ENCODE data around the gene DGKH.
"Not testable (repeated sequence)": the region's sequence is repeated elsewhere in the genome, so short reads cannot be mapped to it uniquely, and the experiment has no call there.

DGKH gene

DNA sequence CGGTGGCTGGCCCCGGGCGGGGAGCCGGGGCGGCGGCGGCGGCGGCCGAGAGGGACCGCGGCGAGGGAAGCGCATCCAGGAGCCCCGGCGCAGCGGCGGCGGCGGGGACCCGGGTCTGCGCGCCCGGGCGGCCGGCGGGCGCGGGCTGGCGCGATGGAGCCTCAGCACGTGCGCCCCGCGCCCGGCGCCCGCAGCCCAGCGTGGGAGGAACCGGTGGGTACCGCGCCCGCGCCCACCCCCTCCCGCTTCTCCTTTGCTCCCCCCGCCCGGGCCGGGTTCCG lies 7.8 kb upstream of the DGKH start:
- peak in 1 of 4 experiments; percentile 27 for DNase-seq

DNA sequence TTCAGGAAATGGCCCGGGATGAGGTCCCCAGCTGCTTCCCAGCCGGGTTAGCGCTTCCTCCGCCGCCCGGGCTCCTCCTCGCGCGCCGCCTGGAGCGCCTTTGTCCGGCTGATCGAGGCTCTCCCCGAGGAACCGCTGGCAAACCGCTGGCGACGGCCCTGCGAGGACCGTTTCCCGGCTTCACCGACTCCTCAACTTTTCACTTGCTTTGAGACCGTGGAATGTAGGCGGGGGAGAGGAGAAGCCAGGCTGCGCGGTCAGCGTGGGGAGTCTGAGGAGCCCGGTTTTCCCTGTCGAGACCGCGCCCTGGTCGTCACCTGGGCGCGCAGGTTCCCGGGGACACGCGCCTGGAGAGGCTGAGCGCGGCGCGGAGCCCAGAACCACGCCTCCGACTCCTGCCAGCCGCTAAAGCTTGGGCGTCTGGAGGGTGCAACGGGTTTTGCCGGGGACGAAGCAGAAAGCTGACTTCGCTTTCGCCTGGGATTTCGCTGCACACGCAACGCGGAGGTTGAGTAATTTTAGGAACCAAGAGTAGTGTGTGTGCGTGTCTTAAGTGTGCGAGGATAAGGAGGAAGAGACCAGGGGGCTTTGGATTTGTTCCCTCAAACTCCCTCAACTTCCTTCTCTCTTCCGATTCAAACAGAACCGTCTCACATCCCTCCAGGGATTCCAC lies 7.3 kb upstream of the DGKH start:
- peak in 1 of 4 experiments; percentile 8 for DNase-seq

DNA sequence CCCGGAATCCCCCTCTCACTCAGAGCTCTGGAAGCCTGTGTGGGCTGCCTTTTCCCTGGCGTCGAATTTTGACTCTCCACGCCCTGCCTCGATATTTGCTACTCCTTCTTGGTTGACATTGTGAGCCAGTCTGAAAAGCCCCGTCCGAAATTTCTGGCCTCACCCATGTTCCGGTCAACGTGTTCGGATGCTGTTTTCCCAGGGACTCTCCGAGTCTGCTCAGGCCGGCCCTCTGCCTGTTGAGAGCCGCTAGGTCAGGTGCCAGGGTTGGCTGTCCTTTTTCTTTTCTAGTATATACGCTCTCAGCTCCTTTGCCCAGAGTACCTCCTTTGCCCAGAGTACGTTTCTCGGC lies 6.8 kb upstream of the DGKH start:
- no peak for DNase-seq

DNA sequence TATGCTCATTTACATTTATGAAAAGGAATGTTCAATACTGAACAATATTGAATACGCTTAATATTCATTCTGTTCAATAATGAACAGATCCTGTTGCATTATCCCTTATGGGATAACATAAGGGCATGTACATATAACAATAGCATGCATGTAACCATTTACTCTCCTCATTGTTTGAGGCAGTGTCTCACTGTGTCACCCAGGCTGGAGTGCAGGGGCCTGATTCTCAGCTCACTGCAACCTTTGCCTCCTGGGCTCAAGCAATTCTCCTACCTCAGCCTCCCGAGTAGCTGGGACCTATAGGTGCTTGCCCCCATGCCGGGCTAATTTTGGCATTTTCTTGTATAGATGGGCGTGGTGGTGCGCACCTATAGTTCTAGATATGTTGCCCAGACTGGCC lies 4.8 kb upstream of the DGKH start:
- no peak for DNase-seq

DNA sequence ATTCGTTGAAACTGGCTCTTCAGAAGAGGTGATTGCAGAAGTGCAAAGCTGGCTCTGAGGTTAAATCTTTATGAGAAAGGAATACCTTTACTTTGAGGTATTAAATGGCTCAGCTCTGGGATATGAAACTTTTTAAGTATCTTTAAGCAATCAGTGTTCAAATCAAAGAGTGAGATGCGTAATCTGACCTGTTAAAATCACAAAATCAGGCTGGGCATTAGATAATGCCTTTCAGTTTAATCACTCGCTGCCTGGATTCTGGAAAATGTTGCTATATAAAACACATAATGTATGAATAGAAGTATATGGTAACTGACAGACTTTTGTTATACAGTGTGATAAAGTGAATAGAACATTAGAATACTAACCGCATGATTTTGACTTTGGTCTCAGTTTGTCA lies 2.0 kb upstream of the DGKH start:
- DNase-seq, result no peak

- DNase-seq, result peak in 1 of 4 experiments; percentile 3
These were observed 697 bp upstream of the DGKH start for GRCh38 chr13:42047561-42048341.

- DNase-seq, result peak; percentile 28 to 36 (median 29)
These were observed 421 bp downstream of the DGKH start for GRCh38 chr13:42048684-42049453.

GRCh38 chr13:42049454-42049813 lies 986 bp downstream of the DGKH start:
- DNase-seq, result no peak

GRCh38 chr13:42054798-42055499 lies 6.5 kb downstream of the DGKH start:
- no peak for DNase-seq

DNA sequence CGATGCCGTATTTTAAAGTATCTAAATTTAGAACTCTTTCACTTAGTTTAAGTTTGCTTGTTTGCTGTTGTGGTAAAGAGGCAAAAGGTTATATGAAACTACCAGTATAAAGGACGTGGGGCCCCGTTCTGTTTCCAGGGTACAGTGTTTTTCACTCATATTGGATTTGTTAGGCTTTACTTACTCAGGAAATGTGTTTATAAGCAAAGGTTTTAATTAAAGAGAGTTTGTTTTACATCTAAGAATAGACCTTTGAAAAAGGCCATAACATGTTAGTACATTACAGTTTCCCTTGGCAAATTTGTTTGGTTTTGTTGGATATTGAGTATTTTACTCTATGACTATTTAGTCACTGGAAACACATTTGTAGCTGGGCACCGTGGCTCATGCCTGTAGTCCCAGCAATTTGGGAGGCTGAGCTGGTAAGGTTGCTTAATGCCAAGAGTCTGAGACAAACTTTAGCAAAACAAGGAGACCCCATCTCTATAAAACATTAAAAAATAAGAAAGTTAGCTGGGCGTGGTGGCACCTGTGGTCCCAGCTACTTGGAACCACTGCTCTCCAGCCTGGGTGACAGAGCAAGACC lies 7.1 kb downstream of the DGKH start:
- DNase-seq, result no peak

GRCh38 chr13:42056146-42056545 lies 7.7 kb downstream of the DGKH start:
- DNase-seq, result no peak

GRCh38 chr13:42056583-42056982 lies 8.1 kb downstream of the DGKH start:
- no peak for DNase-seq

DNA sequence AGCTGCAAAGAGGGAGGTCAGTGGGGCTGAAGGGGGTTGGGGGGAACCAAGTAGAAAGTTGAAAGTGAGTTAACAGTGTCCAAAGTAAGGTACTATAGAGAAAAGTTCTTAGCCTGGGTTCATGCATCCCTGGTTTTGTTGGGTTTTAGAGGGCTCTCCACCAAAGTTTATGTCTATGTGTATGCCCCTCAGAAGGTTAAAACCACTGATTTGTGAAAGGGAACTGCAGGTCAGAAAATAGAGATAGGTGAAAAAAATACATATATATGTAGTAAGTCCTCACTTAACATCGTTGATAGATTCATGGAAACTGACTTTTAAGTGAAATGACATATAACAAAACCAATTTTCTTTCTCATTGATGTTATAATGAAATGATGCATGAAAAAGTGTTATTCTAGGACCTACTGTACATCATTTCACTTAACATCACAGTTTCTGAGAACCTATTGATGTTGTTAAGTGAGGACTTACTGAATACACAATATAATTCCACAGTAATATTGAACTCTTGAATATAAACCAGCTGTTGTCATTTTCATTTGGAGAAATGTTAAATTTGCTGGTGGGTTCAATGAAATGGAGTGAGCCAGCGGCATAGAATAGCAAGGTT lies 9.6 kb downstream of the DGKH start:
- no peak for DNase-seq

- no peak for DNase-seq
These were observed 13.5 kb downstream of the DGKH start for GRCh38 chr13:42061943-42062342.

DNA sequence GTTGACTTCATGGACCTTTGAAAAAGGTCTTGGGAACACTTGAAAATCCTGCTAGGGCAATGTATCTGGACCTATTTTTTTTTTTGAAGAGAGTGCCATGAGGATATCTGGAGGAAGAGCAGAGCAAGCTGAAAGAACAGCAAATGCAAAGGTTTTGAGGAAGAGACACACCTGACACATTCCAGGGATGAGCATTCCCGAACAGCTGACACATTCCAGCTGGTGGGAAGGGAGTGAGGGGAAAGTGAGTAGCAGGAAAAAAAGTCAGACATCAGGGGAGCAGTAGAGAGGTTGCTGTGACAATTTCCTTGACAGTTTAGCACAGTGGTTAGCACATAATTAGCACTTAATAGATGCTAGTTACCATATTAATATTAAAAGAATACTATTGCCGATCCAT lies 14.7 kb downstream of the DGKH start:
- no peak for DNase-seq

DNA sequence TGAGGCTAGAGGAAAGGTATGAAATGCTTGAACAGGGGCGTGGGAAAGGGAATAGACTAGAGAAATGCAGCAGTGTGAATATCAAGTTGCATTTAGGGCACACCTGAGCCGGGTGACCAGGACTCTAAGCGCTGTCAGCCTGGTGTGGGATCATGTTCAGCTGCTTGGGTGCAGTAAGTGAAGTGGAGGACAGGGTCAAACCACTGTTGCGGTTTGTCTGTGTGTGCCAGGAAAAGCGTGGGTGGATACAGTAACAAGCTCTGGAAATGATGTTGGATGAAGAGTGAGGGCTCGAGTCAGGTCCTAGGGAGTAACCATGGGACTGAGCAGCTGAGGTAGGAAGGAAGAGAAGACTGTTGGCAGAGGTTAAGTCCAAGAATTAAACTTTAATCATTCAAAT lies 15.8 kb downstream of the DGKH start:
- DNase-seq, result no peak

- no peak for DNase-seq
These were observed 16.5 kb downstream of the DGKH start for GRCh38 chr13:42064966-42065365.

DNA sequence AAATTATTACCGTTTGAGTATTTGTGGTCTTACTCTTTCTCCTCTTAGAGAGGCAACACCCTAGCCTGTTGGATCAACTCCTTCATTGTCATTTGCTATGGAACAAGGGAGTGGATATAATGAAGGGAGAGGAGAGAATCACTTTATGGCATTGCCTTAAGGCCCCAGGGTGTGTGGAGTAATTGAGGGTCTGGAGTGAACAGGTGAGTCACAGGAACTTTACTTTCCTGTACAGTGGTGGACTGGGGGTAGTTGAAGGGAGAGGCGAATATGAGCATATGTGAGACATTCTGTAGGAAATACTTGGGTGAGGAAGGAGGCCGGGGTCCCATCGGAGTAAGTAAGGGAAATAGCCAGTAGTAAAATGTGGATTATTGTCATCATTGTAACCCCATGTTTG lies 17.0 kb downstream of the DGKH start:
- no peak for DNase-seq

DNA sequence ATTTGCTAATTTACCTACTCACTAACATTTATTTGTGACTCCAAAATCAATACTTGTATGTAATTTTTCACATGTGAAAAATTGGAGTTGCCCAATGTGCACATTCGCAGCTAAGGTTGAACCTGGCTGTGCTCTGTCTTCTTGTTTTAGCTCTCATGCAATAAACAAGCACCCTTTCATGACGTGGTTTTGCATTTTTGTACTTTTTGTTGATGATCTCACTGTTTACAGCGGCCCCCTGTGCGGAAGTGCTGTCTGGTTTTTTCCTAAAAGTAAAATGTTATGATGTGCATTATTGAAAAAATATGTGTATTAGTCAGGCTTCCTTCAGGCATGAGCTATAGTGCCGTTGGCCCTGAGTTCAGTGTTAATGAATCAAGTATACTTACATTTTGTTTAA lies 18.1 kb downstream of the DGKH start:
- DNase-seq, result no peak

DNA sequence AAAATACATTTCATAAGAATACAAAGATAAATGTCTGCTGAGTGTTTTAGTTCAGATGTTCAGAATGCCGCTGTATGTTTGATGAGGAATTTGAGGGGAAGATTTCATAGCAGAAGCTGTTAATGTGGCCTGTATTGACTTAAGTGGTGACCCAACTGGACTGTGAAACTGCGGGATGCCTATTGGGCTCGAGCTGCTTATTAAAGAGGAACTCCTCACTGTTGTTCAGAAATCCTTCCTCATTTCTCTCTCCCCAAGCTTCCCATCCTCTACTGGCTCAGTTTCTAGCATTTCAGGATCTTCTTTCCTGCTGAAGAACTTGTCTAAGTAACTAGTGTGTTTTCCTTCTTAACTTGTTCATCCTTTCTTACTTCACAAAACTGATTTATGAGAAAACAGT lies 20.4 kb downstream of the DGKH start:
- no peak for DNase-seq

GRCh38 chr13:42070599-42070998 lies 22.2 kb downstream of the DGKH start:
- DNase-seq, result not testable (repeated sequence)

- DNase-seq, result not testable (repeated sequence)
These were observed 22.7 kb downstream of the DGKH start for GRCh38 chr13:42071179-42071578.

All from activated CD4-positive, CD25-positive, alpha-beta regulatory T cell (primary cell).